ENCODE data around the gene SETD4. TPM values are rescaled to one million over a fixed set of nuclear protein-coding genes. Genes with fewer than 3 reads are reported as not detected.

The SETD4 gene
- total RNA-seq, 1 experiment from 2014 or later = 20.1 TPM

- DNase-seq (ENCODE audit: low read depth) = no peak
Observed at GRCh38 chr21:36047139-36047538, 13.2 kb downstream of the SETD4 start.

GRCh38 chr21:36045993-36046392 is 14.3 kb downstream of the SETD4 start:
- DNase-seq (ENCODE audit: low read depth) = no peak

GRCh38 chr21:36044056-36044455 is 16.3 kb downstream of the SETD4 start:
- peak; percentile 87 for DNase-seq (ENCODE audit: low read depth)

GRCh38 chr21:36041910-36042309 is 18.4 kb downstream of the SETD4 start:
- no peak for DNase-seq (ENCODE audit: low read depth)

GRCh38 chr21:36040389-36040788 is 19.9 kb downstream of the SETD4 start:
- no peak for DNase-seq (ENCODE audit: low read depth)

GRCh38 chr21:36039861-36040260 is 20.5 kb downstream of the SETD4 start:
- DNase-seq (ENCODE audit: low read depth) = no peak

- DNase-seq (ENCODE audit: low read depth) = no peak
Observed at GRCh38 chr21:36038701-36039497, 21.4 kb downstream of the SETD4 start.

GRCh38 chr21:36035381-36035791 is 24.9 kb downstream of the SETD4 start:
- peak; percentile 9 for DNase-seq (ENCODE audit: low read depth)

- no peak for DNase-seq (ENCODE audit: low read depth)
Observed at GRCh38 chr21:36034211-36034913, 26.0 kb downstream of the SETD4 start.

- DNase-seq (ENCODE audit: low read depth) = no peak
Observed at GRCh38 chr21:36032647-36033406, 27.5 kb downstream of the SETD4 start.

GRCh38 chr21:36030581-36031189 is 29.6 kb downstream of the SETD4 start:
- peak; percentile 36 for DNase-seq (ENCODE audit: low read depth)

GRCh38 chr21:36029309-36029708 is 31.0 kb downstream of the SETD4 start:
- no peak for DNase-seq (ENCODE audit: low read depth)

GRCh38 chr21:36028127-36029069 is 31.9 kb downstream of the SETD4 start:
- DNase-seq (ENCODE audit: low read depth) = peak; percentile 71

GRCh38 chr21:36027347-36027746 is 33.0 kb downstream of the SETD4 start:
- peak; percentile 12 for DNase-seq (ENCODE audit: low read depth)

- DNase-seq (ENCODE audit: low read depth) = no peak
Observed at GRCh38 chr21:36024782-36025181, 35.5 kb downstream of the SETD4 start.

GRCh38 chr21:36023092-36023480 is 37.2 kb downstream of the SETD4 start:
- no peak for DNase-seq (ENCODE audit: low read depth)

GRCh38 chr21:36022427-36023091 is 37.8 kb downstream of the SETD4 start:
- no peak for DNase-seq (ENCODE audit: low read depth)

- no peak for DNase-seq (ENCODE audit: low read depth)
Observed at GRCh38 chr21:36021251-36021837, 39.0 kb downstream of the SETD4 start.

- DNase-seq (ENCODE audit: low read depth) = no peak
Observed at GRCh38 chr21:36015045-36015444, 45.3 kb downstream of the SETD4 start.

- DNase-seq (ENCODE audit: low read depth) = no peak
Observed at GRCh38 chr21:36010801-36011200, 49.5 kb downstream of the SETD4 start.
